PFSK-1 (cell line): ENCODE results near the gene EEPD1.

ENCODE experiments used
- FOXP2 ChIP-seq: optimal IDR thresholded peaks from 2 replicates; pipeline ENCODE3; 2011; ENCODE audit warnings: borderline replicate concordance, control low read depth, inconsistent platforms; ENCODE audit not compliant: insufficient read depth; ENCODE audit errors: extremely low read length, extremely low read depth
- POLR2AphosphoS5 ChIP-seq: IDR thresholded peaks from 2 replicates; pipeline ENCODE4 v1.6.1; 2012; ENCODE audit warnings: low read depth, mild to moderate bottlenecking, control low read depth, low read length, moderate library complexity
- SIN3A ChIP-seq: IDR thresholded peaks from 2 replicates; pipeline ENCODE4 v1.6.1; 2012; ENCODE audit warnings: mild to moderate bottlenecking, low read length, moderate library complexity, borderline replicate concordance; ENCODE audit not compliant: insufficient read depth
- TAF1 ChIP-seq: IDR thresholded peaks from 2 replicates; pipeline ENCODE4 v1.6.1; 2012; ENCODE audit warnings: low read length, control low read depth, borderline replicate concordance; ENCODE audit not compliant: insufficient read depth
- TF ChIP-seq, protein P1 (sequence below), 2 experiments: IDR thresholded peaks; 2 replicates each; pipeline versions ENCODE4 v1.6.1 to v1.8.0; 2011 to 2012; ENCODE audit warnings: low read depth in 2 of 2, low read length in 2 of 2, control low read depth in 1 of 2, inconsistent platforms in 1 of 2, mild to moderate bottlenecking in 1 of 2, moderate library complexity in 1 of 2; ENCODE audit not compliant: insufficient read depth in 1 of 2

EEPD1 gene

DNA sequence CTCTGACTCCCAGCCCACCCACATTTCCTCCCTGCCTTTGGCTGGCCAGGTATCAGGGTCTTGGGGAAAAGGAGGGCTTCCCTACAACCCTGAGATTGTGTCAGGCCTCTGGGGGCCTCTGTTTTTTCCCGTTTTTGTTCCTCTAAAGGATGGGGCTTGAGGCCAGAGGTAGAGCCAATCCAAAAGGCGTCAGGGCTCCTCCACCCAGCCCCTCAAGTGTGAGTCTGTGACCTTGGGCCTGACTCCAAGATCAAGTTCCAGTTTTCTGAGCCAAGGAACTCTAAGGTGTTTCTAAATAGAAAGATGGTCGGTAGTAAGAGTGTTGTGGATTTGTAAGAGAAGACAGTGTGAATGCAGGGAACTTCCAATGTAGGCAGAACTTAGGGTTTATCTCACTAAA lies 6.6 kb downstream of the EEPD1 start:
- no peak for TF ChIP-seq POLR2AphosphoS5
- TF ChIP-seq, protein P1, sequence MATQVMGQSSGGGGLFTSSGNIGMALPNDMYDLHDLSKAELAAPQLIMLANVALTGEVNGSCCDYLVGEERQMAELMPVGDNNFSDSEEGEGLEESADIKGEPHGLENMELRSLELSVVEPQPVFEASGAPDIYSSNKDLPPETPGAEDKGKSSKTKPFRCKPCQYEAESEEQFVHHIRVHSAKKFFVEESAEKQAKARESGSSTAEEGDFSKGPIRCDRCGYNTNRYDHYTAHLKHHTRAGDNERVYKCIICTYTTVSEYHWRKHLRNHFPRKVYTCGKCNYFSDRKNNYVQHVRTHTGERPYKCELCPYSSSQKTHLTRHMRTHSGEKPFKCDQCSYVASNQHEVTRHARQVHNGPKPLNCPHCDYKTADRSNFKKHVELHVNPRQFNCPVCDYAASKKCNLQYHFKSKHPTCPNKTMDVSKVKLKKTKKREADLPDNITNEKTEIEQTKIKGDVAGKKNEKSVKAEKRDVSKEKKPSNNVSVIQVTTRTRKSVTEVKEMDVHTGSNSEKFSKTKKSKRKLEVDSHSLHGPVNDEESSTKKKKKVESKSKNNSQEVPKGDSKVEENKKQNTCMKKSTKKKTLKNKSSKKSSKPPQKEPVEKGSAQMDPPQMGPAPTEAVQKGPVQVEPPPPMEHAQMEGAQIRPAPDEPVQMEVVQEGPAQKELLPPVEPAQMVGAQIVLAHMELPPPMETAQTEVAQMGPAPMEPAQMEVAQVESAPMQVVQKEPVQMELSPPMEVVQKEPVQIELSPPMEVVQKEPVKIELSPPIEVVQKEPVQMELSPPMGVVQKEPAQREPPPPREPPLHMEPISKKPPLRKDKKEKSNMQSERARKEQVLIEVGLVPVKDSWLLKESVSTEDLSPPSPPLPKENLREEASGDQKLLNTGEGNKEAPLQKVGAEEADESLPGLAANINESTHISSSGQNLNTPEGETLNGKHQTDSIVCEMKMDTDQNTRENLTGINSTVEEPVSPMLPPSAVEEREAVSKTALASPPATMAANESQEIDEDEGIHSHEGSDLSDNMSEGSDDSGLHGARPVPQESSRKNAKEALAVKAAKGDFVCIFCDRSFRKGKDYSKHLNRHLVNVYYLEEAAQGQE (IDR thresholded peaks at IDR 0.05; ENCODE audit: insufficient read depth in 1 of 2, low read depth in 2 of 2, low read length in 2 of 2), result no peak
- TF ChIP-seq FOXP2, result no peak
- TF ChIP-seq TAF1, result no peak
- TF ChIP-seq SIN3A, result no peak

DNA sequence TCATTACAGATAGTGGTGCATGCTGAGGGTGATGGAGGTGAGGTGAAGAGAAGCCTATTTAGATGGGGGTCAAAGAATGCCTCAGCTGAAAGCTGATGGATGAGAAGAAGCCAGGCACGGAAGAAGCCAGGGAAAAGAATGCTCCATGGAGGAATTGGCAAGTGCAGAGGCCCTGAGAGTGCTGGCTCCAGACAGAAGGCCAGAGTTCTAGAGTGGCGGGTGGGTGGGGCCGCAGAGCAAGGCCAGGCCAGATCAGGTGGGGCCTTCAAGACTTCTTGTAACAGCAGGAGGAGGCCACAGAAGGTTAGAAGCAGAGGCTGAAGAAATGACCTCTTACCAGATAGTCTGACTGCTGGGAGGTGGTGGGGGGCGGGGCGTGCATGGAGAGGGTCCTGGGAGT lies 7.3 kb downstream of the EEPD1 start:
- TF ChIP-seq FOXP2, result no peak
- TF ChIP-seq TAF1, result no peak
- TF ChIP-seq, protein P1 (IDR thresholded peaks at IDR 0.05; ENCODE audit: insufficient read depth in 1 of 2, low read depth in 2 of 2, low read length in 2 of 2), result no peak
- no peak for TF ChIP-seq POLR2AphosphoS5
- no peak for TF ChIP-seq SIN3A

DNA sequence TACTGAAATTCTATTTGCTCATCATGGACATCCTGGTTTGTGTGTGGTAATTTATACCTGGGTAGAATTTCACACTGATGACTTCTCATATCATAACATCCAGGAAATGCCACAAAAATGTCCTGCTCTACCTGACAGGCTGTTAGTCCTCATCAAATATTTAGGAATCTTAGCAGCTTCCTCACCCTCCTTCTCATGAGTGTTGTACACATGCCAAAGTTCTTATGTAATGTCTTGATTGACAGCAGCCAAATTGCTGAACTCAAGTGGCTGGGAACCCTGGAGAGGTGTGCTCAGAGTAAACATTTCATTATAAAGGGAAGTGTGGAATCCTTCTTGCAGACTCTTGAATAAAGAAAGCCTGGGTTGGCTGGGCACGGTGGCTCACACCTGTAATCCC lies 8.9 kb downstream of the EEPD1 start:
- TF ChIP-seq POLR2AphosphoS5 (no peak), FOXP2 (no peak)

- TF ChIP-seq POLR2AphosphoS5 (no peak), TAF1 (no peak), SIN3A (no peak), FOXP2 (no peak)
Measured at GRCh38 chr7:36165059-36165458, 12.0 kb downstream of the EEPD1 start.

DNA sequence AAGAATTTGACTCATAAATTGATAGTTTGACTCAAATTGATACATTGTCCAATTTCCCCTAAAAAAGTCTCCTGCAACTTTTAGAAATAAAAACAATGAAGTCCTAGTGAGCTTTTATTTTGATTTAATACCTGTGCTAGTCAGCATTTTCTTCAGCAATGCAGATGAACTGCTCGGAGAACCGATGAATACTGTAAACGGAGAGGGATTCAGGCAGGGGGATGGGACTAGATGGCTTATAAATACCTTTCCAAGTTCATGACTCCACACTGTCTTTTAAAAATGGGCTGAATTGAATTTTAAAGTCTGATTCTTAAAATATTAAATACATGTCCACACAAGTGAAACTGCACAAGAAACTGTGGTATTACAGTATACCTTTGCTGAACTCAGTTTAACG lies 12.7 kb downstream of the EEPD1 start:
- TF ChIP-seq SIN3A, result no peak
- no peak for TF ChIP-seq POLR2AphosphoS5
- TF ChIP-seq FOXP2, result no peak
- no peak for TF ChIP-seq TAF1
- TF ChIP-seq, protein P1 (IDR thresholded peaks at IDR 0.05; ENCODE audit: insufficient read depth in 1 of 2, low read depth in 2 of 2, low read length in 2 of 2), result no peak

- no peak for TF ChIP-seq POLR2AphosphoS5
- no peak for TF ChIP-seq TAF1
- TF ChIP-seq, protein P1 (IDR thresholded peaks at IDR 0.05; ENCODE audit: insufficient read depth in 1 of 2, low read depth in 2 of 2, low read length in 2 of 2), result no peak
- TF ChIP-seq FOXP2, result no peak
Measured at GRCh38 chr7:36167403-36168050, 14.5 kb downstream of the EEPD1 start.
